Measurements from ENCODE around the gene PPTC7.

PPTC7 gene

DNA sequence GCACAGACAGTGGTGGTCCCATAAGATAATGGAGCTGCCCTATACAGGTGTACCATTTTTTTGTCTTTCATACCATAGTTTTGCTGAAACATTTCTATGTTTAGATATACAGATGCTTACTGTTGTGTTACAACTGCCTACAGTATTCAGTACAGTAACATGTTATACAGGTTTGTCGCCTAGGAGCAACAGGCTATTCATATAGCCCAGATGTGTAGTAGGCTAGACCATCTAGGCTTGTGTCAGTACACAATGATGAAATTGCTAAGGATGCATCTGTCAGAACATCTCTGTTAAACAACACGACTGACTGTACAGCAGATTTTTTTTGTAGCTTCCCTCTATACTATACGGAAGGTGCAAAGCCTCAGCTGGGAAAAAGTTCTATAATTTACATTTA, 50.5 kb downstream of the PPTC7 start:
- no peak overlapping the region for H3K9ac ChIP-seq (ENCODE audit: low read length)
- H3K27me3 ChIP-seq (ENCODE audit: insufficient read depth, low read length): no peaks in the 10 kb centered on the region
- H3K4me3 ChIP-seq (ENCODE audit: low read depth, low read length, poor library complexity, severe bottlenecking): no peak overlapping the region
- peaks cover 57% of the 10 kb centered on the region for H3K36me3 ChIP-seq (ENCODE audit: insufficient read depth, low read length)
- peaks cover 9% of the 10 kb centered on the region for H3K4me1 ChIP-seq (ENCODE audit: insufficient read depth, low read length, severe bottlenecking)
- H3K9me3 ChIP-seq (ENCODE audit: low read length): no peaks in the 10 kb centered on the region
- H3K9me2 ChIP-seq (ENCODE audit: low read depth, low read length): no peaks in the 10 kb centered on the region
- H3K27ac ChIP-seq (ENCODE audit: low read depth, low read length, poor library complexity, severe bottlenecking): no peak overlapping the region
- H3K79me2 ChIP-seq (ENCODE audit: insufficient read depth, low read length): no peaks in the 10 kb centered on the region
- H3F3A ChIP-seq (ENCODE audit: insufficient read depth, low read length): no peaks in the 10 kb centered on the region
- no peaks in the 10 kb centered on the region for H4K20me1 ChIP-seq (ENCODE audit: insufficient read depth, low read length)
- H2AFZ ChIP-seq (ENCODE audit: low read length): no peak overlapping the region
- H3K4me2 ChIP-seq (ENCODE audit: low read length): no peak overlapping the region
- TF ChIP-seq CTCF (IDR thresholded peaks at IDR 0.05; ENCODE audit: low read length) (no peak), EZH2 (IDR thresholded peaks at IDR 0.05; ENCODE audit: borderline replicate concordance, low read length) (no peak)

DNA sequence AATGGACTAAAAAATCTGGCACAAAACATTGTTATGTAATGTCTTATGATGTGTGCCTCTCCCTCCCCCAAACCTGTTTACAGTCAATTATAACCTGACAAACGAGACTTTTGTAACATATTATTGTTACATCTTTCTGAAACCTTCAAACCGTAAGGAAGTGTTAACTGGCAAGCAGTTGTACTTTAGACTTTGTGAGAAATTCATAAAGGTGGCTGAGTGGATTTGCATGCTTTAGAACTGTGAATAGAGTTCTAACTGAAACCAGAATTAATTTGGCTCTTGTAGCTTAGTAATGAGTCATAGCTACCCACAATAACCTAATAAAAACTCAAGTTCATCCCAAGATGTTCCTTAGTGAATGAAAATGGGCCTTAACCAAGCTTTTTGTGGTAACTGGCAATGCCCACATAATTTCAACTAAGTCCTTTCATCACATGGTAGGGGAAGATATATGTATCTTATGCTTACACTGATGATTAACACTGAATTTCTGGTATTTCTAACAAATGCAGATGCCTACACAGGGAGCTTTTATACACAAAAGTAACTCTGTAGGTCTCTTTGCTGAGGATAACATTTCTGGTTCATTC, 51.3 kb downstream of the PPTC7 start:
- H3K9ac ChIP-seq (ENCODE audit: low read length): no peak overlapping the region
- no peaks in the 10 kb centered on the region for H3K27me3 ChIP-seq (ENCODE audit: insufficient read depth, low read length)
- no peak overlapping the region for H3K4me3 ChIP-seq (ENCODE audit: low read depth, low read length, poor library complexity, severe bottlenecking)
- no peaks in the 10 kb centered on the region for H3K9me3 ChIP-seq (ENCODE audit: low read length)
- H3K9me2 ChIP-seq (ENCODE audit: low read depth, low read length): no peaks in the 10 kb centered on the region
- H3K27ac ChIP-seq (ENCODE audit: low read depth, low read length, poor library complexity, severe bottlenecking): no peak overlapping the region
- TF ChIP-seq EZH2 (IDR thresholded peaks at IDR 0.05; ENCODE audit: borderline replicate concordance, low read length) (no peak), CTCF (IDR thresholded peaks at IDR 0.05; ENCODE audit: low read length) (no peak)
- H3F3A ChIP-seq (ENCODE audit: insufficient read depth, low read length): no peaks in the 10 kb centered on the region
- no peak overlapping the region for H2AFZ ChIP-seq (ENCODE audit: low read length)
- no peaks in the 10 kb centered on the region for H3K79me2 ChIP-seq (ENCODE audit: insufficient read depth, low read length)
- H3K4me1 ChIP-seq (ENCODE audit: insufficient read depth, low read length, severe bottlenecking): peaks cover 9% of the 10 kb centered on the region
- H3K4me2 ChIP-seq (ENCODE audit: low read length): no peak overlapping the region
- H4K20me1 ChIP-seq (ENCODE audit: insufficient read depth, low read length): no peaks in the 10 kb centered on the region
- H3K36me3 ChIP-seq (ENCODE audit: insufficient read depth, low read length): peaks cover 49% of the 10 kb centered on the region

GRCh38 chr12:110530511-110530910, 52.6 kb downstream of the PPTC7 start:
- TF ChIP-seq CTCF (IDR thresholded peaks at IDR 0.05; ENCODE audit: low read length) (no peak), EZH2 (IDR thresholded peaks at IDR 0.05; ENCODE audit: borderline replicate concordance, low read length) (no peak)
- no peak overlapping the region for H3K4me2 ChIP-seq (ENCODE audit: low read length)

More at GRCh38 chr12:110530511-110530910, 52.6 kb downstream of the PPTC7 start:
- Histone ChIP-seq H2AFZ (ENCODE audit: low read length) (no peak overlapping the region), H3K4me1 (ENCODE audit: insufficient read depth, low read length, severe bottlenecking) (peaks cover 9% of the 10 kb centered on the region), H3K9me2 (ENCODE audit: low read depth, low read length) (no peaks in the 10 kb centered on the region), H3K4me3 (ENCODE audit: low read depth, low read length, poor library complexity, severe bottlenecking) (no peak overlapping the region), H3K27ac (ENCODE audit: low read depth, low read length, poor library complexity, severe bottlenecking) (no peak overlapping the region), H4K20me1 (ENCODE audit: insufficient read depth, low read length) (no peaks in the 10 kb centered on the region), H3K27me3 (ENCODE audit: insufficient read depth, low read length) (no peaks in the 10 kb centered on the region), H3F3A (ENCODE audit: insufficient read depth, low read length) (no peaks in the 10 kb centered on the region), H3K79me2 (ENCODE audit: insufficient read depth, low read length) (no peaks in the 10 kb centered on the region), H3K36me3 (ENCODE audit: insufficient read depth, low read length) (peaks cover 35% of the 10 kb centered on the region), H3K9ac (ENCODE audit: low read length) (no peak overlapping the region), H3K9me3 (ENCODE audit: low read length) (no peaks in the 10 kb centered on the region)
